H1 (cell line): Measurements from ENCODE around the gene TSKS. TPM values are rescaled to one million over a fixed set of nuclear protein-coding genes. Genes with fewer than 3 reads are reported as not detected.
A peak's percentile ranks its signal among the peaks of the same experiment; 100 is the strongest.

Experiments used
- ASH2L ChIP-seq: fragments of 200-600, 300-600 bp; sonication (generic); IDR thresholded peaks from one replicate; pipeline ENCODE4 v1.7.1; 2017; ENCODE audit warnings: low read length
- CHD2 ChIP-seq: IDR thresholded peaks from 2 replicates; pipeline ENCODE4 v1.6.1; 2012; ENCODE audit warnings: low read length, improper control_type of control experiment
- FOSL1 ChIP-seq: IDR thresholded peaks from 2 replicates; pipeline ENCODE4 v1.6.1; 2011; ENCODE audit warnings: mild to moderate bottlenecking, low read depth, low read length, moderate library complexity; ENCODE audit not compliant: insufficient read depth
- GABPA ChIP-seq: IDR thresholded peaks from 2 replicates; pipeline ENCODE4 v1.6.1; 2011; ENCODE audit warnings: mild to moderate bottlenecking, low read length, moderate library complexity, borderline replicate concordance; ENCODE audit not compliant: insufficient read depth
- HDAC6 ChIP-seq: IDR thresholded peaks from one replicate; pipeline ENCODE4 v1.7.1; 2012; ENCODE audit warnings: low read depth, mild to moderate bottlenecking, inconsistent platforms, low read length, moderate library complexity
- KDM5A ChIP-seq: fragments of 200-600 bp; IDR thresholded peaks from 2 replicates; pipeline ENCODE4 v1.7.1; 2012; ENCODE audit warnings: mild to moderate bottlenecking, low read length, inconsistent platforms, mixed read lengths
- PHF8 ChIP-seq: fragments of 200-600 bp; sonication (generic); conservative IDR thresholded peaks from 2 replicates; pipeline ENCODE4 v1.7.1; 2012; ENCODE audit warnings: low read depth, mild to moderate bottlenecking, inconsistent platforms, low read length, moderate library complexity
- TEAD4 ChIP-seq: IDR thresholded peaks from 2 replicates; pipeline ENCODE4 v1.6.1; 2012; ENCODE audit warnings: low read depth, low read length, inconsistent platforms, mixed read lengths
- polyA plus RNA-seq, 7 experiments: library from polyadenylated mRNA; depleted of rRNA in 3 of 7; stranded (reverse) in 5 of 7; unstranded in 2 of 7; fragments of >200 nt in 5 of 7; fragments of 200-250 nt in 2 of 7; gene quantifications; 1 replicate in 5 of 7; 2 replicates in 1 of 7; 4 replicates in 1 of 7; pipeline versions ENCODE4 v1.2.1 to v1.2.3, GENCODE V29; 2011 to 2013; ENCODE audit warnings: missing spikeins in 2 of 7, mixed read lengths in 2 of 7
- total RNA-seq: library from RNA; stranded (reverse); fragmentation: NEBNext Ultra II Directional; extraction: Animal tissue kit (Norgen Biotek cat#: 25700); gene quantifications from 2 replicates; pipeline ENCODE4 v1.2.1, GENCODE V29; 2021

TSKS gene
- total and polyA plus RNA-seq, 2 of the 8 experiments (the other 6 are each of a cell fraction or from before 2014, with no cell fraction given), result 0.21 TPM; not detected in 1

DNA sequence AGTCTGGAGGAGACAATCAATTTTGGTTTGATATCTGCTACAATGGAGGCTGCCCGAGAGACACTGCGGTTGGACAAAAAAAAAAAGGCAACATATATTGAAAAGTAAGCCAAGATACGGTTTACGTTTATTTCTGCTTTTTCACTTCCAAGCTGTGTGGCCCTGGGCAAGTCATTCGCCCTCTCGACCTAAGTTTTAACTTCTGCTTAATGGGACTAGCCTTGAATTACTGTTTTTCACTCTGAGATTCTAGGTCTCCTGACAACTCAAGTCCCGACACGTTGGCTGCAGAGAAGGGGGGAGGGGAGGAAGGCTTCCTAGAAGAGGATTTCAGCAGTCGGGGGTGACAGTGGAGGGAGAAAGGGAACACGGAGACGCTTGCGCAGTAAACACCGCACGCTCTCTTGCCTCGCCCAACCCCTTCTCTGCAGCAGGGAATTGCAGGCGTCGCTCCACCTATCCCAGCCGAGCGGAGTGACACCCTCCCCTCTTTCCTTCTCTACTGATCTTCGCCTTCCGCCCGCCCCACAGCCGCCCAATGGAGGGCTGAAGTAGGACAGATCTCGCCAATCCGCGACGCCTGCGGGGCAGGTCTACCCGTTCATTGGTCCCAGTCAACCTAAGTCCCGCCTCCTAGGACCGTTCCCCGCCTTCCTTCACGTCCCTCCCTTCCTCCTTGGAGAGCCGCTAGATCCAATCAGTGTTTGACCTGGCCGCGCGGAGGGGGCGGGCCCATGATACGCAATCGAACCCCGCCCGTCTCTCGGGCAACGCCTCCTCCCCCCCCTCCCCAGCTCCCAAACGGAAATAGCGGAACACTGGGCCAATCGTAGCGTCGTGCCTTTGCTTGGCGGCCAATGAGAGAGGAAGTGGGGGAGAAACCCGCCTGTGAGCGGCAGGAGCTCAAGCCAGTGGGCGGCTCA is 3.2 kb upstream of the TSKS start (continued):
- no peak for TF ChIP-seq KDM5A
- peak; percentile 42; the same call in 1 of the 2 replicates for TF ChIP-seq GABPA
- TF ChIP-seq TEAD4, result no peak
- TF ChIP-seq PHF8, result 0 out of 2 replicates have a peak, but pooled peaks have one; percentile 44
- peak; percentile 85 for TF ChIP-seq CHD2
- peak; percentile 94 for TF ChIP-seq ASH2L
- no peak for TF ChIP-seq HDAC6
- TF ChIP-seq FOSL1, result no peak
